ENCODE data around the gene PRDM4.

DNA sequence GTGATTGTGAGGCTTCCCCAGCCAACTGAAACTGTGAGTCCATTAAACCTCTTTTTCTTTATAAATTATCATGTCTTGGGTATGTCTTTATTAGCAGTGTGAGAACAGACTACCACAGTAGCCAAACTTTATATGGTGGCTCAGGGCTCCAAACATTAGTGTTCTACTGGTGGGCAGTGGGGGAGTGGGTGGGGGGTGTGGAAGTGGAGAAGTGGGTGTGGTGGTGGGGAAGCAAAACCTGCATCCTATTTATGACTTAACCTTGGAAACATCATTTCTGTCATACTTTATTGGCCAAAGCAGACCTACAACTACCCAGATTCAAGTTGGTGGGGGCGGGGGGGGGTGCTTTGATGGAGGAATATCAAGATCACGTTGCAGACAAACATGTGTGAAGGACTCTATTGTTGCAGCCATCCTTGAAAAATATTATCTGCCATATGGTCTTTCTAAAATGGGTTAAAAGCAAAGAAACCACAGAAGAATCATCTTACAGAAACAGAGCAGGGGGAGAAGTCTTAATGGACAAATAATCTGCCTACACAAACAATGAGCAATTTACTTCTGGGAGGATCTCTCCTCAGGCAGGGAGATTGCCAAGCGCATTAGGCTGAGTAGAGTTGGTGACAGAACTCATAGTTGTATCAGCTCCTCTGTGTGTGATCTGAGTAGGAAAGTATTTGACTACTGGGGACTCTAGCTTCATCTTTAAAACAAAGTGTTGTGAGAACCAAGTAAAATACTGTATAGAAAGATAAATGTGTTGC lies 76.7 kb downstream of the PRDM4 start:
- TF ChIP-seq, protein P1, sequence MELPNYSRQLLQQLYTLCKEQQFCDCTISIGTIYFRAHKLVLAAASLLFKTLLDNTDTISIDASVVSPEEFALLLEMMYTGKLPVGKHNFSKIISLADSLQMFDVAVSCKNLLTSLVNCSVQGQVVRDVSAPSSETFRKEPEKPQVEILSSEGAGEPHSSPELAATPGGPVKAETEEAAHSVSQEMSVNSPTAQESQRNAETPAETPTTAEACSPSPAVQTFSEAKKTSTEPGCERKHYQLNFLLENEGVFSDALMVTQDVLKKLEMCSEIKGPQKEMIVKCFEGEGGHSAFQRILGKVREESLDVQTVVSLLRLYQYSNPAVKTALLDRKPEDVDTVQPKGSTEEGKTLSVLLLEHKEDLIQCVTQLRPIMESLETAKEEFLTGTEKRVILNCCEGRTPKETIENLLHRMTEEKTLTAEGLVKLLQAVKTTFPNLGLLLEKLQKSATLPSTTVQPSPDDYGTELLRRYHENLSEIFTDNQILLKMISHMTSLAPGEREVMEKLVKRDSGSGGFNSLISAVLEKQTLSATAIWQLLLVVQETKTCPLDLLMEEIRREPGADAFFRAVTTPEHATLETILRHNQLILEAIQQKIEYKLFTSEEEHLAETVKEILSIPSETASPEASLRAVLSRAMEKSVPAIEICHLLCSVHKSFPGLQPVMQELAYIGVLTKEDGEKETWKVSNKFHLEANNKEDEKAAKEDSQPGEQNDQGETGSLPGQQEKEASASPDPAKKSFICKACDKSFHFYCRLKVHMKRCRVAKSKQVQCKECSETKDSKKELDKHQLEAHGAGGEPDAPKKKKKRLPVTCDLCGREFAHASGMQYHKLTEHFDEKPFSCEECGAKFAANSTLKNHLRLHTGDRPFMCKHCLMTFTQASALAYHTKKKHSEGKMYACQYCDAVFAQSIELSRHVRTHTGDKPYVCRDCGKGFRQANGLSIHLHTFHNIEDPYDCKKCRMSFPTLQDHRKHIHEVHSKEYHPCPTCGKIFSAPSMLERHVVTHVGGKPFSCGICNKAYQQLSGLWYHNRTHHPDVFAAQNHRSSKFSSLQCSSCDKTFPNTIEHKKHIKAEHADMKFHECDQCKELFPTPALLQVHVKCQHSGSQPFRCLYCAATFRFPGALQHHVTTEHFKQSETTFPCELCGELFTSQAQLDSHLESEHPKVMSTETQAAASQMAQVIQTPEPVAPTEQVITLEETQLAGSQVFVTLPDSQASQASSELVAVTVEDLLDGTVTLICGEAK (IDR thresholded peaks at IDR 0.05) = no peak
- TF ChIP-seq, protein P1 (CRISPR knock-in tag; IDR thresholded peaks at IDR 0.05) = no peak
- TF ChIP-seq RBM22 (optimal IDR thresholded peaks at IDR 0.05; ENCODE audit: low read length) (no peak), SMYD3 (CRISPR knock-in tag; IDR thresholded peaks at IDR 0.05) (no peak), ZZZ3 (CRISPR knock-in tag; IDR thresholded peaks at IDR 0.05; ENCODE audit: borderline replicate concordance) (no peak), ZBTB33 (CRISPR knock-in tag; IDR thresholded peaks at IDR 0.05) (no peak)
- TF ChIP-seq, protein P2, sequence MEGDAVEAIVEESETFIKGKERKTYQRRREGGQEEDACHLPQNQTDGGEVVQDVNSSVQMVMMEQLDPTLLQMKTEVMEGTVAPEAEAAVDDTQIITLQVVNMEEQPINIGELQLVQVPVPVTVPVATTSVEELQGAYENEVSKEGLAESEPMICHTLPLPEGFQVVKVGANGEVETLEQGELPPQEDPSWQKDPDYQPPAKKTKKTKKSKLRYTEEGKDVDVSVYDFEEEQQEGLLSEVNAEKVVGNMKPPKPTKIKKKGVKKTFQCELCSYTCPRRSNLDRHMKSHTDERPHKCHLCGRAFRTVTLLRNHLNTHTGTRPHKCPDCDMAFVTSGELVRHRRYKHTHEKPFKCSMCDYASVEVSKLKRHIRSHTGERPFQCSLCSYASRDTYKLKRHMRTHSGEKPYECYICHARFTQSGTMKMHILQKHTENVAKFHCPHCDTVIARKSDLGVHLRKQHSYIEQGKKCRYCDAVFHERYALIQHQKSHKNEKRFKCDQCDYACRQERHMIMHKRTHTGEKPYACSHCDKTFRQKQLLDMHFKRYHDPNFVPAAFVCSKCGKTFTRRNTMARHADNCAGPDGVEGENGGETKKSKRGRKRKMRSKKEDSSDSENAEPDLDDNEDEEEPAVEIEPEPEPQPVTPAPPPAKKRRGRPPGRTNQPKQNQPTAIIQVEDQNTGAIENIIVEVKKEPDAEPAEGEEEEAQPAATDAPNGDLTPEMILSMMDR (CRISPR knock-in tag; IDR thresholded peaks at IDR 0.05) = no peak
- TF ChIP-seq, protein P3, sequence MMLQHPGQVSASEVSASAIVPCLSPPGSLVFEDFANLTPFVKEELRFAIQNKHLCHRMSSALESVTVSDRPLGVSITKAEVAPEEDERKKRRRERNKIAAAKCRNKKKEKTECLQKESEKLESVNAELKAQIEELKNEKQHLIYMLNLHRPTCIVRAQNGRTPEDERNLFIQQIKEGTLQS (CRISPR knock-in tag; IDR thresholded peaks at IDR 0.05) = no peak
